NCI-H345 (cell line): Measurements from ENCODE around the gene NR2C2AP.
"Not testable (repeated sequence)": the region's sequence is repeated elsewhere in the genome, so short reads cannot be mapped to it uniquely, and the experiment has no call there.

Experiments
- DNase-seq: peaks from one replicate; lab custom pipeline; 2025; lab: John Stamatoyannopoulos, UW

The NR2C2AP gene, protein sequence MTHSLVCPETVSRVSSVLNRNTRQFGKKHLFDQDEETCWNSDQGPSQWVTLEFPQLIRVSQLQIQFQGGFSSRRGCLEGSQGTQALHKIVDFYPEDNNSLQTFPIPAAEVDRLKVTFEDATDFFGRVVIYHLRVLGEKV

DNA sequence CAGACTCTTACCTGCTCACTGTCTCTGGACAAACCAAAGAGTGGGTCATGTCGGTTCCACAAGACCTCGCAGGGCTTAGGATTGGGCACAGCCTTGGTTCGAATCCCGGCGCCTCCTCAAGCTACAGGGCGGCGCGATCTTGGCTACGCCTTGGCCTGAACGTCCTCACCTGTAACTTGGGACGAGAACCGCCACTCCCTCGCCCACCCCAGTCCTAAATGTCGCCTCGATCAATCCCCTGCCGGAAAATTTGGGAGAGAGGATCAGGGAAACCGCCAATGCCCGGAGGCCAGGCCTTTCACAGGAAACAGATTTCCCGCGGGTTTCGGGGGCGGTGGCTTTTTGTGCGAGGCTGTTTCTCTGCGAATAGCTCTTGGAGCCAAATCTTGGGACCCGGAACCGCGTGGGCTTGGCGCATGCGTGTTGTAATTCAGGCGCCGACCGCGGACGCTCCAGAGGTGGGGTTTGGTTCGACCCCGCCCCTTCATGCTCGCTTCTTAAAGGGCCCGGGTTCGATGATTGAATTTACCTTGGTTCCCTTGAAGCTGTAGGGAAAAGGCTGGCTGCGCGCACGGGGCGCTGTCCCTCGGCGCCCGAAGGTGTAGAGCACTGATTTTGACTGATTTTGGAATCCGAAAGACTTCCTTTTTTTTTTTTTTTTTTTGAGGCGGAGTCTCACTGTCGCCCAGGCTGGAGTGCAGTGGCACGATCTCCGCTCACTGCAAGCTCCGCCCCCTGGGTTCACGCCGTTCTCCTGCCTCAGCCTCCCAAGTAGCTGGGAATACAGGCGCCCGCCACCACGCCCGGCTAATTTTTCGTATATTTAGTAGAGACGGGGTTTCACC is at the start of gene NR2C2AP:
TSS of gene NR2C2AP (minus strand) at position 403 of the 845 bp plus-strand sequence. CDS start at position 49, 354 bp downstream.
- peak; percentile 81 for DNase-seq

DNA sequence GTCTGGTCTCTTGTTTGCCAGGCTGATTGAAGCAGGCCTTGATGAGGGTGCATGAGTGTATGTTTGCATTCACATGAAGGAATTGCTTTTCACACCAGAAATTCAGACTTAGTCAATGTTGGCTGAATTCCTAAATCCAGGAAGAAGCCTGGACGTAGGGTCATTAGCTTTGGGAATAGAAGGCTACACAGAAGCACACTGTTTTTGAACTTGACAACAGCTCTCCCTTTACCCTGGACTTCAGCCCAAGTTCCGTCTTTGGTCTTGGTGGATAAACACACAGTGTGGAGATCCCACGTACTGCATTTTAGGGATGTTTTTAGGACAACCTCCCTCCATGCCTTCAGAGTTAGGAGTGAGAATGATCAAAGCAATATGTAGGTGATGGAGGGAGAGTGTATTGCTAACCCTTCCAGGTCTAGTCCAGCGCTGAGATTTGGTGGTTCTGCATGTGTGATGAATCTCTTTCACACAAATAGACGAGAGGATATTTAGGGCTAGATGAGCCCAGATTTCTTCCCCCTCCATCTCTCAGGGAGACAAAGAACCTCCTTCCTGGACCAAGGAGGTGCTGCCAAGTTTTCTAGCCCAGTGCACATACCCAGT is 47.1 kb upstream of the NR2C2AP start:
- DNase-seq: no peak

DNA sequence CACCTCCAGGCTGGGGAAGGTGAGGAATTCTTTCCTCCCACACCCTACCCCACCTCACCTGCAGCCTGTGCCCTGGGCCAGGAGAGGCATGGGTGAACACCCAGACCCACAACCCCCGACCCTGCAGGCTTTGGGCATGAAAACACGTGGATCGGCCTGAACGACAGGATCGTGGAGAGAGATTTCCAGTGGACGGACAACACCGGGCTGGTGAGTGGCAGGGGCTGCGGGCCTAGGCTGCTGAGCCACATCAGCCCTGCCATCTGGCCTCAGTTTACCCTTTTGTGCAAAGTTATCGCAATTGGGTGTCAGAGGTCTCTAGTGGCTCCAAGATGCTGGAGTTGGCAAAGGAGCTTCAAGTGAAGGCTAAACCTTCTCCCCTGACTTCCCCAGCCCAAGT is 37.3 kb upstream of the NR2C2AP start:
- no peak for DNase-seq

DNA sequence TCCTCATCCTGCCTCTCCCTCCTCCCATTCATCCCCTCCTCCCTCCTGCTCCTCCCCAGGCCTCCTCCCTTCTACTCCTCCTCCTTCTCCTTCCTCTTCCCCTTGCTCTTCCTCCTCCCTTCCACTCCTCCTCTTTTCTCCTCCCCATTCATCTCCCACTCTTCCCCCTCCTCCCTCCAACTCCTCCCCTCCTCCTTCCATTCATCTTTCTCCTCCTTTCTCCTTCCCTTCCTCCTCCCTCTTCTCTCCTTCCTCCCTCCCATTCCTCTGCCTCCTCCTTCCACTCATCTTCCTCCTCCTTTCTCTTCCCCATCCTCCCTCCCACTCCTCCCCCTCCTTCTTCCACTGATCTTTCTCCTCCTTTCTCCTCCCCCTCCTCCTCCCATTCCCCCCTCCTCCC is 36.5 kb upstream of the NR2C2AP start:
- no peak for DNase-seq

DNA sequence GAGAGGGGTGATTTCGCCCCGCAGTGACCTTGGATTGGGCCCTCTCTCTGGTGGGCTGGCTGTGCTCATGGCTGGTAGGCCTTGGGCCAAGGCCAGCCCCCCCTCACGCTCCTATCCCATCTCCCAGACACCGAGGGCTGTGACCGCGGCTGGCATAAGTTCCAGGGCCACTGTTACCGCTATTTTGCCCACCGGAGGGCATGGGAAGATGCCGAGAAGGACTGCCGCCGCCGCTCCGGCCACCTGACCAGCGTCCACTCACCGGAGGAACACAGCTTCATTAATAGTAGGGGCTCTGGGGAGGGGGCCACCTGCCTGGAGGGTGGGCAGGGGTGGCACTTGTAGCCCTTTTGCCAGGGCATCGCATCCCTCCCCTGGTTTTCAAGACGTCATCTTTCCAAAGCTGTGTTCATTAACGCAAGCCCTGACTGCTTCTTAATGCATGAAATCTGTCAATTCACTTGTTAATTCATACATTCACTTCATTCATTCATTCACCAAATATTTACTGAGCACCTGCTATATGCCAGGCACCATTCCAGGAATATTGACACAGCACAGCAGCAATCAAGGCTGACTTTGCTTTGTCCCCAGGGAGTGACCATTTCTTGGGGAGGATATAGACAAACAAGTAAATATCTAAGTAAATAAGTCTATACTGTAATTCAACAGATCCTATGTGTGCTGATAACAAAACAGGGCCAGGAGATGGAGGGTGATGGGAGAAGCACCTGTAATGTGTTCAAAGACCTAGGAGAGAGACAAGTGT is 35.1 kb upstream of the NR2C2AP start:
- DNase-seq: no peak

DNA sequence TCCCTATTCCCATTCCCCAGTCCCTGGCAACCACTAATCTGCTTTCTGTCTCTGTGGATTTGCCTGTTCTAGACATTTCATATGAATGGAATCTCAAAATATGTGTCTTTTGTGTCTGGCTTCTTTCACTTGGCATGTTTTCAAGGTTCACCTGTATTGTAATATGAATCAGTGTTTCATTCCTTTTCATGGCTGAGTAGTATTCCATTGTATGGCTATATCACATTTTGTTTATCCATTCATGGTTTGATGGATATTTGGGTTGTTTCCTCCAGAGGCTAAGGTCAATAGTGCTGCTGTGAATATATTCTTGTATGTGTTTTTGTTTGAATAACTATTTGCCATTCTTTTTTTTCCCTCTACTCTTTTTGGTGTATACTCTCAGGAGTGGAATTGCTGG is 33.0 kb upstream of the NR2C2AP start:
- no peak for DNase-seq

DNA sequence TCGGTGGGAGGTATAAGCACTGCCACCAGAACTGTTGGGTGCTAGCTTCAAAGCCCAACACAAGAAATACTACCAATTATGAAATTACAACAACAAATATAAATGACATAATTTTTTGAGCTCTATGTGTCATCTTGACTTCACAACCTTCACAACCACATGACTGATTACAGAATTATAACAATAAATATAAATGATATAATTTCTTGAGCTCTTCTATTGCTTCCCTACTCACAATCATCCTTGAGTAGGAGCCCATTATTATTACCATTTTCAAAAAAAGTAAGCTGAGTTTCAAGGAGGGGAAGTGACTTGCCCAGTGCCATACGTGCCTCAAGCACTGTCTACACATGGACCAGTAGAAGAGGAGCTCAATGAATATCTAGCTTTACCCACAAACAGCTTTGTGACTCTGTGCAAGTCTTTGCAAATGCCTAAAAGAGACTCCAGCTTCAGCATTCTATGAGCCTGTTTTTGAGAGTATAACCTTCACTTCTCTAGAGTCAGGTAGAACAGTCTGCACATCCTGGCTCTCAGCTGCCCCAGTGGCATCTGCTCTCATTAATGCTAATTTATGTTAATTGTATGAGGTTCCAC is 31.1 kb upstream of the NR2C2AP start:
- no peak for DNase-seq

DNA sequence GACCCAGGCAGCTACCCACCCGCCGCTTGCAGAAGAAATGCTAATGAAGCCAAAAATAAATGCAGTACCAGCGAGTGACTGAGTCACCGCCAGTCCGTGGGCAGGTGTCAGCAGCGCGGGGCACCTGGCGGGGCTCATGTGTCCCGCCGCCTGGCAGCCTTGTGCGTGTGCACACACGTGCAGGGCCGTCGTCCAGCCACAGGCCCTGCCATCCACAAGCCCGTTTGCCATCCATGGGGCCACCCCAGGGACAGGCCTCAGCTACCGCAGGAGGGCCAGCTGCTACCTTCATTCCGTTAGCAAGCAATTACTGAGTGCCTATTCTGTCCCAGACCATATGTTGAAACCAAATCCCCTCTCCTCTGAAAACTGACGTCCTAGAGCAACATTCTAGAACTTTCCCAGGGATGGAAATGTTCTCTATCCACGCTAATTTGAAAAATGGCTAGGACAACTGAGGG is 29.1 kb upstream of the NR2C2AP start:
- no peak for DNase-seq

DNA sequence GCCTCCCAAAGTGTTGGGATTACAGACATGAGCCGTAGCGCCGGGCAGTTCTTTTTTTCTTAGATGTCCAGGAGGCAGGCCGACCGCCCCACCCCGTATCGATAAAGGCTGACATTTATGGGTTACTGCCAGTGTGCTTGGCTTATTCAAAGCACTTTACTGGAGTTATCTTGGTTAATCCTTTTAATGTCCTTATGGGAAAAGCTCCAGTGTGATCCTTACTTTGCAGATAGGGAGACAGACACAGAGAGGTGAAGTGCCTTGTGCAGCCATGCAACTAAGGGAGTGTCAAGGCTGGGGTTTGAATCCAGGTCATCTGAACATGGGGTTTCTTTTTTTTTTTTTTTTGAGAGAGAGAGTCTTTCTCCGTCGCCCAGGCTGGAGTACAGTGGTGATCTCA is 27.8 kb upstream of the NR2C2AP start:
- no peak for DNase-seq

DNA sequence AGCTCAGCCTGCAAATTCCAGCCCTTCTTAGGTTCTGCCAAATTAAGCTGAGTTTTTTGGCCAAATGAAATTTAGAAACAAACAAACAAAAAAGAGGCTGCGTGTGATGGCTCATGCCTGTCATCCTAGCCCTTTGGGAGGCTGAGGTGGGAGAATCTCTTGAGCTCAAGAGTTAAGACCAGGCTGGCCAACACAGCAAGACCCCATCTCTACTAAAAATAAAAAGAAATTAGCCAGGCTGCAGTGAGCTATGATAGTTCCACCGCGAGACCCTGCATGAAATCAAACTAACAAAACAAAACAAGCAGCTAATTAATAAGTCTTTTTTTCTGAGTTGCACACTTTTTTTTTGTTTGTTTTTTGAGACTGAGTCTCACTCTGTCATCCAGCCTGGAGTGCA is 26.5 kb upstream of the NR2C2AP start:
- DNase-seq: no peak

DNA sequence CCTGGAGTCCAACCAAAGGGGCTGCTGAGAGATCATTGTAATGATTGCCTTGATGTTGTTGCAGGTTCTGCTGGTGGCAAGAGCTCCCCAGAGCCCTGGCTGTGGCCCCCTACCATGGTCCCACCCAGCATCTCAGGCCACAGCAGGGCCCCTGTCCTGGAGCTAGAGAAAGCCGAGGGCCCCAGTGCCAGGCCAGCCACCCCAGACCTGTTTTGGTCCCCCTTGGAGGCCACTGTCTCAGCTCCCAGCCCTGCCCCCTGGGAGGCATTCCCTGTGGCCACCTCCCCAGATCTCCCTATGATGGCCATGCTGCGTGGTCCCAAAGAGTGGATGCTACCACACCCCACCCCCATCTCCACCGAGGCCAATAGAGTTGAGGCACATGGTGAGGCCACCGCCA is 24.0 kb upstream of the NR2C2AP start:
- no peak for DNase-seq

DNA sequence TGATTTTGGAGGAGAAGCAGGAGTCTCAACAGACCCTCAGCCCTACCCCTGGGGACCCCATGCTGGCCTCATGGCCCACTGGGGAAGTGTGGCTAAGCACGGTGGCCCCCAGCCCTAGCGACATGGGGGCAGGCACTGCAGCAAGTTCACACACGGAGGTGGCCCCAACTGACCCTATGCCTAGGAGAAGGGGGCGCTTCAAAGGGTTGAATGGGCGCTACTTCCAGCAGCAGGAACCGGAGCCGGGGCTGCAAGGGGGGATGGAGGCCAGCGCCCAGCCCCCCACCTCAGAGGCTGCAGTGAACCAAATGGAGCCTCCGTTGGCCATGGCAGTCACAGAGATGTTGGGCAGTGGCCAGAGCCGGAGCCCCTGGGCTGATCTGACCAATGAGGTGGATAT is 23.4 kb upstream of the NR2C2AP start:
- no peak for DNase-seq

DNA sequence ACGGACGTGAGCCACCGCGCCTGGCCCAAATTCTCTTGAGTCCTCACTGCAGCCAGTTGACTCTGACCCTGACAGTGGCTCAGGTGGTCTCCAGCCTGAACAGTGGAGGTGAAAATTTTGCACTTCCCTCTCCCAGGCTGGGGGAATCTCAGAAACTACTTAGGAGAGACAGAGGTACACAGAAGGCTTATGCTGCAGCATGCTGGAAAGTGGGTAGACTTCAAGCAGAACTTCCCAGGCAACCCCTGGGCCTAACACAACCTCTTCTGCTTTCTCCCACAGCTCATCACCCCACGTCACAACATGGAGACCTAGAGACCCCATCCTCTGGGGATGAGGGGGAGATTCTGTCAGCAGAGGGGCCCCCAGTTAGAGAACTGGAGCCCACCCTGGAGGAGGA is 23.0 kb upstream of the NR2C2AP start:
- no peak for DNase-seq

DNA sequence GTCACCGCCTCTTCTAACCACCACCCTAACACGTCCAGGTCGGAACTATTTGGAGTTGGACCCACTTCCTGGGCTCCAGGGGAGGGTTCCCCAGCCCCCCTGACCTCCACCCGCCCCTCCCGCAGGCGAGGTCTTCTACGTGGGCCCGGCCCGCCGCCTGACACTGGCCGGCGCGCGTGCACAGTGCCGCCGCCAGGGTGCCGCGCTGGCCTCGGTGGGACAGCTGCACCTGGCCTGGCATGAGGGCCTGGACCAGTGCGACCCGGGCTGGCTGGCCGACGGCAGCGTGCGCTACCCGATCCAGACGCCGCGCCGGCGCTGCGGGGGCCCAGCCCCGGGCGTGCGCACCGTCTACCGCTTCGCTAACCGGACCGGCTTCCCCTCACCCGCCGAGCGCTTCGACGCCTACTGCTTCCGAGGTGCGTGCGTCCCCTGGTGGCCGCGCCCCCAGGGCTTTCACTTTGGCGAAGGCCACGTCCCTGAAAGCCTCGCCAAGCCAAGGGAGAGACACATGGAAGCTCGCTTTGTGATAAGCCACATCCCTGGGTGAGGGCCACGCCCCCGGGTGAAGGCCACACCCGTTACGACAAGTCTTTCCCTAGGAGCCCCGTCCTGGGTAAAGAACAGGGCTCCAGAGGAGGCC is 21.8 kb upstream of the NR2C2AP start:
- DNase-seq: peak; percentile 73

DNA sequence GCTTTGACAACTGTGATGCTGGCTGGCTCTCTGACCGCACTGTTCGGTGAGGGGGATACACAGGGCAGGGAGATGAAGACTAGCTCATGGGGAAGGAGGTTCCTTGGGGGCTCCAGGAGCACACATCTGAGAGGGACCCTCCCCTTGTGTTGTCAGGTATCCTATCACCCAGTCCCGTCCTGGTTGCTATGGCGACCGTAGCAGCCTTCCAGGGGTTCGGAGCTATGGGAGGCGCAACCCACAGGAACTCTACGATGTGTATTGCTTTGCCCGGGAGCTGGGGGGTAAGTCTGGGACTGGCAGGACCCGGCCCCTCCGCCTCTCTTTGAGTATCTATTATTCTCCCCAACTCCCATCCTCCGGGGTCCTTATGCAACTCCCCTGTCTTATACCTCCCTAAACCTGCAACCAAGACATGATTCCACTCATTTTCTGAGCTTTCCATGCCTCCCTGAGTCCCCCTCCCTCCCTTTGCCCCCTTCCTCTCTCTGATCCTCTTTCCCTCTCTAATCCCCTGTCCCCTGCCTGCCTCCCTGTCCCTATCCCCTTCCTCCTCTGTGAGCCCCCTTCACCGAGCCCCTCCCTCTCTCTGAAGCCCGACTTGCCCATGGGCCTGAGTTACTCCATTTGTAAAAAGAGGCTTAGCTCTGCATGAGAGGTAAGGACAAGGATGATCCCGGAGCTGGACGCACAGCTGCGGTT is 21.1 kb upstream of the NR2C2AP start:
- no peak for DNase-seq

DNA sequence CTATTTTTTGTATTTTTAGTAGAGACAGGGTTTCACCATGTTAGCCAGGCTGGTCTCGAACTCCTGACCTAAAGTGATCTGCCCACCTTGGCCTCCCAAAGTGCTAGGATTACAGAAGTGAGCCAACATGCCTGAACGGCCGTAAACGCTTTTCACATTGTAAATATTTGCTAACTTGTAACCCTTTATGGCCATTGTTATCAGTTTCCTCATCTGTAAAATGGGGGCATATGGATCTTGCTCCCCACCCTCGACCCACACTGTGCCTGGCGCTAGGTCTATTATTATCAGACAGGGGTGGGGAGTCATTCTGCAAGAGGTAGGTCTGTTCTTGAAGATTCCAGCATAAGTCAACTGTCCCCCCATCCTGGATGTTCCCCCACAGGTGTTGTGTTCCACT is 20.4 kb upstream of the NR2C2AP start:
- no peak for DNase-seq

DNA sequence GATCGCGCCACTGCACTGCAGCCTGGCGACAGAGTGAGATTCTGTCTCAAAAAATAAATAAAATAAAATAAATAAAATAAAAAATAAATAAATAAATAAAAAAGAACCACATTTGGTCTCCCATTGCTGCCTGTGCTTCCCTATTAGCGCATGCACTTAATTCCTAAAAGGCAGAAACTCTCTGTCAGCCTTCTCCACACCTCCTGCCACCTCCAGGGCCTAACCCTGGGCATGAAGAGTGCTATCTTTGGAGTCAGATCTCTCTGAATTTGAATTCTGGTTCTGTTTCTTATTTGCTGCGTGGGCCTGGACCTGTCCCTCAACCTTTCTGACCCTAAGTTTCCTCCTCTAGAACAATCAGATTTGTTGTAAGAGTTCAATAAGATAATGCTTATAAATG is 19.8 kb upstream of the NR2C2AP start:
- no peak for DNase-seq

DNA sequence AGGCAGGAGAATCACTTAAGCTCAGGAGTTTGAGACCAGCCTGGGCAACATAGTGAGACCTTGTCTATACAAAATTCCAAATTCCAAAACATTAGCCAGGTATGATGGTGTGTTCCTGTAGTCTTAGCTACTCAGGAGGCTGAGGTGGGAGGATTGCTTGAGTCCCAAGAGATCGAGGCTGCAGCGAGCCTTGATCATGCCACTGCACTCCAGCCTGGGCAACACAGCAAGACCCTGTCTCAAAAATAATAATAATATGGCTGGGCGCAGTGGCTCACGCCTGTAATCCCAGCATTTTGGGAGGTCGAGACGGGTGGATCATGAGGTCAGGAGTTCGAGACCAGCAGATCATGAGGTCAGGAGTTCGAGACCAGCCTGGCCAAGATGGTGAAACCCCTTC is 17.8 kb upstream of the NR2C2AP start:
- not testable (repeated sequence) for DNase-seq

DNA sequence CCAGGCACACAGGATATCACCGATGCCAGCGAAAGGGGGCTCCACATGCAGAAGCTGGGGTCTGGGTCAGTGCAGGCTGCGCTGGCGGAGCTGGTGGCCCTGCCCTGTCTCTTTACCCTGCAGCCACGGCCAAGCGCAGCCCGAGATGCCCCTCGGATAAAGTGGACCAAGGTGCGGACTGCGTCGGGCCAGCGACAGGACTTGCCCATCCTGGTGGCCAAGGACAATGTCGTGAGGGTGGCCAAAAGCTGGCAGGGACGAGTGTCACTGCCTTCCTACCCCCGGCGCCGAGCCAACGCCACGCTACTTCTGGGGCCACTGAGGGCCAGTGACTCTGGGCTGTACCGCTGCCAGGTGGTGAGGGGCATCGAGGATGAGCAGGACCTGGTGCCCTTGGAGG is 15.7 kb upstream of the NR2C2AP start:
- no peak for DNase-seq

DNA sequence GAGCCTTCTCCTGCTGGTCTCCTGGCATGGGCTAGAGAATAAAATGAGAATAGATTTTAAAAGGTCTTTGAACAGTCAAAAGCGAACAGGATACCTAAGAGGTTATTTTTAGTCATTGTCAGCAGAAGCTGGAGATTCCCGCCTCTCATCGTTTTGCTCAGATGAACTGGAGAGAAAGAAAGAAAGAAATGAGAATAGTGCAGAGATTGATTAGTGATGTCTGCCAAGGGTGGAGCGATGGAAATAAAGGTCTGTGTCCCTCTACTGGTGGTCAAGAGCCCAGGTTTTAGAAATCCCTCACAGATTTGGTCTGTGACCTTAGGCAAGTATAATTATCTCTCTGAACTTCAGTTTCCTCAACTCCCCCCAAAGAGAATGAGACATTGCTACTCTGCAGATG is 13.9 kb upstream of the NR2C2AP start:
- DNase-seq: no peak

DNA sequence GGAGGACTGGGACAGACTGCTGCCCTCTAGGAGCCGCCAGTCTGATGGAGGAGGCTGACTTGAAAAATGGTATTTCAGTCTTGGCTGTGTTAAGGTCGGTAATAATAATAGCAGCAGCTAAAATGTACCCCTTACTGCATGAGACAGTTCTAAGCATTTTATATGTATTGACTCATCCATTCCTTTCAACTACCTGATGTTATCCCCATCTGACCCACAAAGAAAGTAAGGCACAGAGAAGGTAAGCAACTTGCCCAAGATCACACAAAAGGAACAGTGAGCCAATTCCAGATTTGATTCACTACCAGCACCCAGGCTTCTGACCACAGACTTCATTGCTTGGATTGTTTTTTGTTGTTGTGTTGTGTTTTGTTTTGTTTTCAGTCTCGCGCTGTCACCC is 12.6 kb upstream of the NR2C2AP start:
- DNase-seq: no peak
